B cell (primary cell): ENCODE results near the gene SIPA1.

Source experiments
- CTCF ChIP-seq: fragments of 200-600 bp; IDR thresholded peaks from one replicate; pipeline ENCODE4 v1.8.0; 2022; ENCODE audit warnings: antibody characterized with exemption, mild to moderate bottlenecking
- EZH2 ChIP-seq: IDR thresholded peaks from 2 replicates; pipeline ENCODE4 v1.6.1; 2012; ENCODE audit warnings: borderline replicate concordance, low read depth, mild to moderate bottlenecking, moderate library complexity, low read length; ENCODE audit not compliant: insufficient read depth, poor library complexity, severe bottlenecking

- TF ChIP-seq CTCF = no peak
- no peak for TF ChIP-seq EZH2
Measured at GRCh38 chr11:65596520-65596919, 41.4 kb upstream of the SIPA1 start.
